GM23338 (cell line): Measurements from ENCODE around the gene JPH3.

Experiments
- CREB1 ChIP-seq: fragments of 250-450 bp; sonication (Bioruptor Pico); IDR thresholded peaks from 2 replicates; pipeline ENCODE4 v1.5.0; 2020; ENCODE audit warnings: low read depth, mild to moderate bottlenecking, moderate library complexity
- EZH2 ChIP-seq: fragments of 200-600 bp; sonication (generic); IDR thresholded peaks from one replicate; pipeline ENCODE4 v1.8.0; 2017; ENCODE audit warnings: antibody characterized with exemption, mild to moderate bottlenecking, low read depth; ENCODE audit not compliant: unreplicated experiment
- EZH2phosphoT487 ChIP-seq: fragments of 200-600 bp; sonication (generic); IDR thresholded peaks from one replicate; pipeline ENCODE4 v1.8.1; 2018; ENCODE audit warnings: antibody characterized with exemption; ENCODE audit not compliant: unreplicated experiment
- JUNB ChIP-seq: IDR thresholded peaks from one replicate; pipeline ENCODE4 v1.6.1; 2016; ENCODE audit warnings: antibody characterized with exemption; ENCODE audit not compliant: unreplicated experiment
- POLR2AphosphoS5 ChIP-seq: IDR thresholded peaks from 2 replicates; pipeline ENCODE4 v1.6.1; 2016; ENCODE audit warnings: antibody characterized with exemption, low read depth
- STAT1 ChIP-seq: IDR thresholded peaks from one replicate; pipeline ENCODE4 v1.6.1; 2016; ENCODE audit warnings: antibody characterized with exemption; ENCODE audit not compliant: unreplicated experiment
- ZNF331 ChIP-seq: fragments of 250-450 bp; sonication (Bioruptor Pico); IDR thresholded peaks from 2 replicates; pipeline ENCODE4 v1.5.0; 2020; ENCODE audit warnings: low read depth, mild to moderate bottlenecking, moderate library complexity
- TF ChIP-seq, protein P1 (sequence below), 2 experiments: fragments of 200-600 bp in 1 of 2; sonication (generic) in 1 of 2; conservative IDR thresholded peaks; 2 replicates each; pipeline versions ENCODE4 v1.5.1 to v1.6.1; 2016 to 2017; ENCODE audit warnings: antibody characterized with exemption in 2 of 2, low read depth in 2 of 2, mild to moderate bottlenecking in 2 of 2, moderate library complexity in 1 of 2
- TF ChIP-seq, protein P2 (sequence below): IDR thresholded peaks from one replicate; pipeline ENCODE4 v1.6.1; 2018; ENCODE audit warnings: antibody characterized with exemption; ENCODE audit not compliant: unreplicated experiment
- TF ChIP-seq, protein P3 (sequence below): IDR thresholded peaks from 2 replicates; pipeline ENCODE4 v1.6.1; 2016; ENCODE audit warnings: antibody characterized with exemption

DNA sequence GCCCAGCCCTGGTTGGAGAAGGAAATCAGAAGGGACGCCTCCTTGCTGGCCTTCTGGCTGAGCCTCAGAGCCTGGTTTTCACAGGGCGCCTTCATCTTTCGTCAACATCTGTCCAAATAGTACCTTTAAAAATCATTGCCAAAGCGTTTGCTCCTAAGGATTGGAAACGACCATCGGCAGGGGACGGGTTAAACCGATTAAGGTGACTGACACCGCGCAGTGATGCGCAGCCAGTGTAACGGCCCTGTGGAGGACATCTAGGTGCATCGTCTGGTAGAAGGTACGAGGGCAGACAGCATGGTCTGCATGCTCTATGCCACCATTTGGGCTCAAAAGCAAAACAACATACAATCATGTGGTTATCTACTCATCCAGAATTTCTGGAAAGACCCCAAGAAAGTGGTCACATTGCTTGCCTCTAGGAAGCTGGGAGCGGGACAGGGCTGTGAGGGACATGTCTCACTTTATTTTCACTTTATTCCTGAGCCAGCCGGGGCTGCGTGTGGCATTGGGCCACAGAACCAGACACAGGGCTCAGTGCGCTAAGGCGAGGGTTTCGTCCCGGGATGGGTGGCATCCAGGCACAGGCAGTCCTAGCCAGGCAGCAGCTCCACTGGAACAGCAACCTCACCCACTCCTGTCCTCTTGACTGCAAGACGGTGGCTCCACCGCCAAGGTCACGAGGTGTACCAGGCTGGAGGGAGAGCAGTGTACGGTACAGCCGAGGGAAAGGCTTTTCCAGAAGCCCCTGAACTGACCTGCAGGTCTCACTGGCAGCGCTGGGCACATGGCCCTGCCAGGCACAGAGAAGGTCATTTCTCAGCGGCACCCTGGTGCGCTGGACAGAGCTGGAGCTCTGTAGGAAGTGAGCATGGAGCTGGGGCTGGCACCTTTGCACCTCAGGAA is 40.9 kb upstream of the JPH3 start:
- TF ChIP-seq, protein P1, sequence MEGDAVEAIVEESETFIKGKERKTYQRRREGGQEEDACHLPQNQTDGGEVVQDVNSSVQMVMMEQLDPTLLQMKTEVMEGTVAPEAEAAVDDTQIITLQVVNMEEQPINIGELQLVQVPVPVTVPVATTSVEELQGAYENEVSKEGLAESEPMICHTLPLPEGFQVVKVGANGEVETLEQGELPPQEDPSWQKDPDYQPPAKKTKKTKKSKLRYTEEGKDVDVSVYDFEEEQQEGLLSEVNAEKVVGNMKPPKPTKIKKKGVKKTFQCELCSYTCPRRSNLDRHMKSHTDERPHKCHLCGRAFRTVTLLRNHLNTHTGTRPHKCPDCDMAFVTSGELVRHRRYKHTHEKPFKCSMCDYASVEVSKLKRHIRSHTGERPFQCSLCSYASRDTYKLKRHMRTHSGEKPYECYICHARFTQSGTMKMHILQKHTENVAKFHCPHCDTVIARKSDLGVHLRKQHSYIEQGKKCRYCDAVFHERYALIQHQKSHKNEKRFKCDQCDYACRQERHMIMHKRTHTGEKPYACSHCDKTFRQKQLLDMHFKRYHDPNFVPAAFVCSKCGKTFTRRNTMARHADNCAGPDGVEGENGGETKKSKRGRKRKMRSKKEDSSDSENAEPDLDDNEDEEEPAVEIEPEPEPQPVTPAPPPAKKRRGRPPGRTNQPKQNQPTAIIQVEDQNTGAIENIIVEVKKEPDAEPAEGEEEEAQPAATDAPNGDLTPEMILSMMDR (conservative IDR thresholded peaks at IDR 0.05; ENCODE audit: low read depth in 2 of 2), result no peak
- TF ChIP-seq EZH2, result no peak
- no peak for TF ChIP-seq EZH2phosphoT487
- no peak for TF ChIP-seq POLR2AphosphoS5
- no peak for TF ChIP-seq STAT1
- TF ChIP-seq, protein P2, sequence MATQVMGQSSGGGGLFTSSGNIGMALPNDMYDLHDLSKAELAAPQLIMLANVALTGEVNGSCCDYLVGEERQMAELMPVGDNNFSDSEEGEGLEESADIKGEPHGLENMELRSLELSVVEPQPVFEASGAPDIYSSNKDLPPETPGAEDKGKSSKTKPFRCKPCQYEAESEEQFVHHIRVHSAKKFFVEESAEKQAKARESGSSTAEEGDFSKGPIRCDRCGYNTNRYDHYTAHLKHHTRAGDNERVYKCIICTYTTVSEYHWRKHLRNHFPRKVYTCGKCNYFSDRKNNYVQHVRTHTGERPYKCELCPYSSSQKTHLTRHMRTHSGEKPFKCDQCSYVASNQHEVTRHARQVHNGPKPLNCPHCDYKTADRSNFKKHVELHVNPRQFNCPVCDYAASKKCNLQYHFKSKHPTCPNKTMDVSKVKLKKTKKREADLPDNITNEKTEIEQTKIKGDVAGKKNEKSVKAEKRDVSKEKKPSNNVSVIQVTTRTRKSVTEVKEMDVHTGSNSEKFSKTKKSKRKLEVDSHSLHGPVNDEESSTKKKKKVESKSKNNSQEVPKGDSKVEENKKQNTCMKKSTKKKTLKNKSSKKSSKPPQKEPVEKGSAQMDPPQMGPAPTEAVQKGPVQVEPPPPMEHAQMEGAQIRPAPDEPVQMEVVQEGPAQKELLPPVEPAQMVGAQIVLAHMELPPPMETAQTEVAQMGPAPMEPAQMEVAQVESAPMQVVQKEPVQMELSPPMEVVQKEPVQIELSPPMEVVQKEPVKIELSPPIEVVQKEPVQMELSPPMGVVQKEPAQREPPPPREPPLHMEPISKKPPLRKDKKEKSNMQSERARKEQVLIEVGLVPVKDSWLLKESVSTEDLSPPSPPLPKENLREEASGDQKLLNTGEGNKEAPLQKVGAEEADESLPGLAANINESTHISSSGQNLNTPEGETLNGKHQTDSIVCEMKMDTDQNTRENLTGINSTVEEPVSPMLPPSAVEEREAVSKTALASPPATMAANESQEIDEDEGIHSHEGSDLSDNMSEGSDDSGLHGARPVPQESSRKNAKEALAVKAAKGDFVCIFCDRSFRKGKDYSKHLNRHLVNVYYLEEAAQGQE, result no peak
- no peak for TF ChIP-seq CREB1 (CRISPR knock-in tag)
- TF ChIP-seq, protein P3, sequence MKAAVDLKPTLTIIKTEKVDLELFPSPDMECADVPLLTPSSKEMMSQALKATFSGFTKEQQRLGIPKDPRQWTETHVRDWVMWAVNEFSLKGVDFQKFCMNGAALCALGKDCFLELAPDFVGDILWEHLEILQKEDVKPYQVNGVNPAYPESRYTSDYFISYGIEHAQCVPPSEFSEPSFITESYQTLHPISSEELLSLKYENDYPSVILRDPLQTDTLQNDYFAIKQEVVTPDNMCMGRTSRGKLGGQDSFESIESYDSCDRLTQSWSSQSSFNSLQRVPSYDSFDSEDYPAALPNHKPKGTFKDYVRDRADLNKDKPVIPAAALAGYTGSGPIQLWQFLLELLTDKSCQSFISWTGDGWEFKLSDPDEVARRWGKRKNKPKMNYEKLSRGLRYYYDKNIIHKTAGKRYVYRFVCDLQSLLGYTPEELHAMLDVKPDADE, result no peak
- no peak for TF ChIP-seq JUNB
- no peak for TF ChIP-seq ZNF331 (CRISPR knock-in tag)
